Measurements from ENCODE around the gene SAMD10.
A peak's percentile ranks its signal among the peaks of the same experiment; 100 is the strongest.

SAMD10 gene

GRCh38 chr20:63955827-63956663, 23.4 kb downstream of the SAMD10 start, which contains the start of gene UCKL1:
Gene UCKL1 (minus strand): TSS chr20:63956416. CDS start chr20:63956372, 44 bp downstream.
- Histone ChIP-seq H3K9me3 (ENCODE audit: control insufficient read depth in 2 of 2, low read length in 2 of 2) (no peaks in the 10 kb centered on the region), H3K4me3 (ENCODE audit: low read length in 2 of 2) (peak within 1 kb of the TSS; percentile 81 to 92), H3K9ac (ENCODE audit: low read depth in 1 of 2, low read length in 2 of 2) (peak within 1 kb of the TSS; percentile 87 to 96), H3K27me3 (ENCODE audit: control insufficient read depth in 2 of 2, insufficient read depth in 2 of 2, low read length in 2 of 2) (no peaks in the 10 kb centered on the region), H3K27ac (ENCODE audit: low read depth in 2 of 2, low read length in 2 of 2) (peak within 1 kb of the TSS; percentile 90 to 93), H3K4me1 (ENCODE audit: control insufficient read depth in 2 of 2, insufficient read depth in 2 of 2, low read length in 2 of 2) (peaks cover 37 to 45% of the 10 kb centered on the region in 2 donors), H3K36me3 (ENCODE audit: control insufficient read depth in 2 of 2, insufficient read depth in 2 of 2, low read length in 2 of 2) (peaks cover 0 to 5% of the 10 kb centered on the region in 2 donors)

GRCh38 chr20:63955281-63955826, 24.1 kb downstream of the SAMD10 start:
- peak overlapping the region; percentile 81 to 92 for H3K4me3 ChIP-seq (ENCODE audit: low read length in 2 of 2)
- H3K36me3 ChIP-seq (ENCODE audit: control insufficient read depth in 2 of 2, insufficient read depth in 2 of 2, low read length in 2 of 2), result peaks cover 0 to 5% of the 10 kb centered on the region in 2 donors
- peaks cover 44 to 52% of the 10 kb centered on the region in 2 donors for H3K4me1 ChIP-seq (ENCODE audit: control insufficient read depth in 2 of 2, insufficient read depth in 2 of 2, low read length in 2 of 2)
- H3K9me3 ChIP-seq (ENCODE audit: control insufficient read depth in 2 of 2, low read length in 2 of 2), result no peaks in the 10 kb centered on the region
- H3K27ac ChIP-seq (ENCODE audit: low read depth in 2 of 2, low read length in 2 of 2), result peak overlapping the region; percentile 90 to 93
- H3K27me3 ChIP-seq (ENCODE audit: control insufficient read depth in 2 of 2, insufficient read depth in 2 of 2, low read length in 2 of 2), result no peaks in the 10 kb centered on the region
- peak overlapping the region; percentile 87 to 96 for H3K9ac ChIP-seq (ENCODE audit: low read depth in 1 of 2, low read length in 2 of 2)

GRCh38 chr20:63953764-63954429, 25.5 kb downstream of the SAMD10 start:
- peak overlapping the region; percentile 13 to 31 for H3K4me3 ChIP-seq (ENCODE audit: low read length in 2 of 2)
- no peaks in the 10 kb centered on the region for H3K9me3 ChIP-seq (ENCODE audit: control insufficient read depth in 2 of 2, low read length in 2 of 2)
- peaks cover 57 to 67% of the 10 kb centered on the region in 2 donors for H3K4me1 ChIP-seq (ENCODE audit: control insufficient read depth in 2 of 2, insufficient read depth in 2 of 2, low read length in 2 of 2)
- H3K27ac ChIP-seq (ENCODE audit: low read depth in 2 of 2, low read length in 2 of 2), result peak overlapping the region in 1 of 2 donors; percentile 16
- H3K27me3 ChIP-seq (ENCODE audit: control insufficient read depth in 2 of 2, insufficient read depth in 2 of 2, low read length in 2 of 2), result no peaks in the 10 kb centered on the region
- peaks cover 0 to 5% of the 10 kb centered on the region in 2 donors for H3K36me3 ChIP-seq (ENCODE audit: control insufficient read depth in 2 of 2, insufficient read depth in 2 of 2, low read length in 2 of 2)
- peak overlapping the region in 1 of 2 donors; percentile 19 for H3K9ac ChIP-seq (ENCODE audit: low read depth in 1 of 2, low read length in 2 of 2)

GRCh38 chr20:63952769-63953168, 26.7 kb downstream of the SAMD10 start:
- no peak overlapping the region for H3K4me3 ChIP-seq (ENCODE audit: low read length in 2 of 2)
- no peaks in the 10 kb centered on the region for H3K27me3 ChIP-seq (ENCODE audit: control insufficient read depth in 2 of 2, insufficient read depth in 2 of 2, low read length in 2 of 2)
- no peaks in the 10 kb centered on the region for H3K9me3 ChIP-seq (ENCODE audit: control insufficient read depth in 2 of 2, low read length in 2 of 2)
- peak overlapping the region; percentile 75 to 77 for H3K27ac ChIP-seq (ENCODE audit: low read depth in 2 of 2, low read length in 2 of 2)
- H3K36me3 ChIP-seq (ENCODE audit: control insufficient read depth in 2 of 2, insufficient read depth in 2 of 2, low read length in 2 of 2), result peaks cover 0 to 5% of the 10 kb centered on the region in 2 donors
- H3K9ac ChIP-seq (ENCODE audit: low read depth in 1 of 2, low read length in 2 of 2), result peak overlapping the region in 1 of 2 donors; percentile 23
- H3K4me1 ChIP-seq (ENCODE audit: control insufficient read depth in 2 of 2, insufficient read depth in 2 of 2, low read length in 2 of 2), result peaks cover 65 to 68% of the 10 kb centered on the region in 2 donors

GRCh38 chr20:63952210-63952535, 27.3 kb downstream of the SAMD10 start:
- Histone ChIP-seq H3K27ac (ENCODE audit: low read depth in 2 of 2, low read length in 2 of 2) (peak overlapping the region; percentile 75 to 77), H3K4me3 (ENCODE audit: low read length in 2 of 2) (no peak overlapping the region), H3K4me1 (ENCODE audit: control insufficient read depth in 2 of 2, insufficient read depth in 2 of 2, low read length in 2 of 2) (peaks cover 63 to 65% of the 10 kb centered on the region in 2 donors), H3K36me3 (ENCODE audit: control insufficient read depth in 2 of 2, insufficient read depth in 2 of 2, low read length in 2 of 2) (peaks cover 0 to 8% of the 10 kb centered on the region in 2 donors), H3K9me3 (ENCODE audit: control insufficient read depth in 2 of 2, low read length in 2 of 2) (no peaks in the 10 kb centered on the region), H3K9ac (ENCODE audit: low read depth in 1 of 2, low read length in 2 of 2) (peak overlapping the region in 1 of 2 donors; percentile 23), H3K27me3 (ENCODE audit: control insufficient read depth in 2 of 2, insufficient read depth in 2 of 2, low read length in 2 of 2) (no peaks in the 10 kb centered on the region)

GRCh38 chr20:63951398-63952209, 27.8 kb downstream of the SAMD10 start:
- peaks cover 0 to 8% of the 10 kb centered on the region in 2 donors for H3K36me3 ChIP-seq (ENCODE audit: control insufficient read depth in 2 of 2, insufficient read depth in 2 of 2, low read length in 2 of 2)
- no peaks in the 10 kb centered on the region for H3K27me3 ChIP-seq (ENCODE audit: control insufficient read depth in 2 of 2, insufficient read depth in 2 of 2, low read length in 2 of 2)
- H3K4me1 ChIP-seq (ENCODE audit: control insufficient read depth in 2 of 2, insufficient read depth in 2 of 2, low read length in 2 of 2), result peaks cover 59 to 65% of the 10 kb centered on the region in 2 donors
- H3K9me3 ChIP-seq (ENCODE audit: control insufficient read depth in 2 of 2, low read length in 2 of 2), result no peaks in the 10 kb centered on the region
- peak overlapping the region; percentile 75 to 77 for H3K27ac ChIP-seq (ENCODE audit: low read depth in 2 of 2, low read length in 2 of 2)
- peak overlapping the region in 1 of 2 donors; percentile 33 for H3K4me3 ChIP-seq (ENCODE audit: low read length in 2 of 2)
- peak overlapping the region in 1 of 2 donors; percentile 40 for H3K9ac ChIP-seq (ENCODE audit: low read depth in 1 of 2, low read length in 2 of 2)

- peaks cover 59 to 65% of the 10 kb centered on the region in 2 donors for H3K4me1 ChIP-seq (ENCODE audit: control insufficient read depth in 2 of 2, insufficient read depth in 2 of 2, low read length in 2 of 2)
- H3K27me3 ChIP-seq (ENCODE audit: control insufficient read depth in 2 of 2, insufficient read depth in 2 of 2, low read length in 2 of 2), result no peaks in the 10 kb centered on the region
- H3K36me3 ChIP-seq (ENCODE audit: control insufficient read depth in 2 of 2, insufficient read depth in 2 of 2, low read length in 2 of 2), result peaks cover 0 to 11% of the 10 kb centered on the region in 2 donors
- no peak overlapping the region for H3K4me3 ChIP-seq (ENCODE audit: low read length in 2 of 2)
- H3K9ac ChIP-seq (ENCODE audit: low read depth in 1 of 2, low read length in 2 of 2), result peak overlapping the region; percentile 14 to 40
- H3K9me3 ChIP-seq (ENCODE audit: control insufficient read depth in 2 of 2, low read length in 2 of 2), result no peaks in the 10 kb centered on the region
- H3K27ac ChIP-seq (ENCODE audit: low read depth in 2 of 2, low read length in 2 of 2), result peak overlapping the region; percentile 75 to 77
These were observed 28.6 kb downstream of the SAMD10 start for GRCh38 chr20:63950701-63951397.

- H3K27ac ChIP-seq (ENCODE audit: low read depth in 2 of 2, low read length in 2 of 2), result peak overlapping the region; percentile 62 to 81
- no peak overlapping the region for H3K4me3 ChIP-seq (ENCODE audit: low read length in 2 of 2)
- no peaks in the 10 kb centered on the region for H3K27me3 ChIP-seq (ENCODE audit: control insufficient read depth in 2 of 2, insufficient read depth in 2 of 2, low read length in 2 of 2)
- peaks cover 30 to 36% of the 10 kb centered on the region in 2 donors for H3K36me3 ChIP-seq (ENCODE audit: control insufficient read depth in 2 of 2, insufficient read depth in 2 of 2, low read length in 2 of 2)
- H3K9ac ChIP-seq (ENCODE audit: low read depth in 1 of 2, low read length in 2 of 2), result no peak overlapping the region
- H3K4me1 ChIP-seq (ENCODE audit: control insufficient read depth in 2 of 2, insufficient read depth in 2 of 2, low read length in 2 of 2), result peaks cover 42 to 46% of the 10 kb centered on the region in 2 donors
- H3K9me3 ChIP-seq (ENCODE audit: control insufficient read depth in 2 of 2, low read length in 2 of 2), result no peaks in the 10 kb centered on the region
These were observed 31.6 kb downstream of the SAMD10 start for GRCh38 chr20:63947638-63948456.

All from mucosa of rectum (tissue), 2 donors.